ENCODE results near the gene SERPINB1. TPM values are rescaled to one million over a fixed set of nuclear protein-coding genes. Genes with fewer than 3 reads are reported as not detected.

SERPINB1 gene
- polyA plus RNA-seq, 2 of the 4 experiments (the other 2 are of a cell fraction), result 52.7 to 135 TPM

- TF ChIP-seq HEYL (CRISPR knock-in tag; IDR thresholded peaks at IDR 0.05), result no peak
These were observed 34.8 kb upstream of the SERPINB1 start (continued) for GRCh38 chr6:2876210-2877056.

- POLR2A ChIA-PET, result interaction anchor here (0.6 to 1.8 kb wide), 3 partner anchors 28 to 114 kb away, joined by 3 to 6 read pairs (median 4); partner anchors contain the start of genes SERPINB1 and SERPINB9
- Histone ChIP-seq H3K9me3 (no peaks in the 10 kb centered on the region), H3K4me3 (peak overlapping the region; percentile 44), H3K4me2 (peak overlapping the region; percentile 92), H3K4me1 (peaks cover 45% of the 10 kb centered on the region), H3K27ac (peak overlapping the region; percentile 96 to 100)
- ATAC-seq, result peak; percentile 4 to 23; a peak in 2 of 6 replicates
- DNase-seq (ENCODE audit: low read depth in 1 of 2, low spot score in 1 of 2), result no peak
- WGBS (ENCODE audit: missing lambda C conversion rate), result 50% methylated on average over 18 of the region's 73 CpGs
- no peak for TF ChIP-seq FOSB (CRISPR knock-in tag; IDR thresholded peaks at IDR 0.05)
- no peak for TF ChIP-seq MAX (IDR thresholded peaks at IDR 0.05)
- TF ChIP-seq HES2 (IDR thresholded peaks at IDR 0.05), result no peak
- no peak for TF ChIP-seq FOSL2 (IDR thresholded peaks at IDR 0.05)
- no peak for TF ChIP-seq FOSL2 (CRISPR knock-in tag; IDR thresholded peaks at IDR 0.05)
- TF ChIP-seq TFCP2L1 (CRISPR knock-in tag; IDR thresholded peaks at IDR 0.05), result no peak
- TF ChIP-seq SMC3 (IDR thresholded peaks at IDR 0.05), result no peak
- CTCF ChIA-PET, result interaction anchor here (1.0 to 3.0 kb wide), 3 partner anchors 8 to 38 kb away, joined by 3 to 12 read pairs (median 5); no protein-coding TSS in a partner anchor
- FAIRE-seq, result no peak
These were observed 33.9 kb upstream of the SERPINB1 start for GRCh38 chr6:2875359-2876191.

GRCh38 chr6:2873643-2874042, 32.0 kb upstream of the SERPINB1 start:
- WGBS (ENCODE audit: missing lambda C conversion rate), result 93% methylated on average over 8 of the region's 8 CpGs
- ATAC-seq (no peak), FAIRE-seq (no peak), DNase-seq (ENCODE audit: low read depth in 1 of 2, low spot score in 1 of 2) (no peak)
- Histone ChIP-seq H3K4me3 (no peak overlapping the region), H3K27ac (peak overlapping the region in 1 of 2 experiments; percentile 32; a peak in 2 of 6 replicates), H3K9me3 (no peaks in the 10 kb centered on the region), H3K4me1 (peaks cover 45% of the 10 kb centered on the region), H3K4me2 (no peak overlapping the region)
- POLR2A ChIA-PET, result no interaction called here
- CTCF ChIA-PET, result no interaction called here
- TF ChIP-seq NPAS2 (CRISPR knock-in tag; IDR thresholded peaks at IDR 0.05; ENCODE audit: borderline replicate concordance), result no peak
- TF ChIP-seq HOXB13 (CRISPR knock-in tag; IDR thresholded peaks at IDR 0.05; ENCODE audit: low read depth), result no peak
- TF ChIP-seq CHD4 (IDR thresholded peaks at IDR 0.05; ENCODE audit: borderline replicate concordance), result no peak
- TF ChIP-seq RARB (CRISPR knock-in tag; IDR thresholded peaks at IDR 0.05), result no peak
- no peak for TF ChIP-seq TP53 (CRISPR knock-in tag; IDR thresholded peaks at IDR 0.05)
- TF ChIP-seq EHMT2 (IDR thresholded peaks at IDR 0.05; ENCODE audit: low read depth), result no peak
- no peak for TF ChIP-seq GATA3 (IDR thresholded peaks at IDR 0.05; ENCODE audit: borderline replicate concordance)
- TF ChIP-seq E2F6 (IDR thresholded peaks at IDR 0.05; ENCODE audit: borderline replicate concordance, low read depth), result no peak
- TF ChIP-seq FOSB (CRISPR knock-in tag; IDR thresholded peaks at IDR 0.05), result no peak
- no peak for TF ChIP-seq ZNF302 (CRISPR knock-in tag; IDR thresholded peaks at IDR 0.05)
- TF ChIP-seq JUNB (IDR thresholded peaks at IDR 0.05), result no peak
- no peak for TF ChIP-seq BHLHE40 (IDR thresholded peaks at IDR 0.05; ENCODE audit: low read depth, low read length)
- no peak for TF ChIP-seq USF2 (IDR thresholded peaks at IDR 0.05)
- no peak for TF ChIP-seq EP300 (IDR thresholded peaks at IDR 0.05)
- no peak for TF ChIP-seq ZSCAN20 (CRISPR knock-in tag; IDR thresholded peaks at IDR 0.05)
- TF ChIP-seq ATOH8 (CRISPR knock-in tag; IDR thresholded peaks at IDR 0.05; ENCODE audit: low read depth), result no peak
- TF ChIP-seq ZC3H11A (IDR thresholded peaks at IDR 0.05), result no peak
- no peak for TF ChIP-seq RNF2 (IDR thresholded peaks at IDR 0.05; ENCODE audit: borderline replicate concordance, low read depth)
- no peak for TF ChIP-seq PBX3 (IDR thresholded peaks at IDR 0.05)

Measured in A549 (cell line).